Kidney (tissue), 14 donors: Measurements from ENCODE around the gene TRIM8. TPM values are rescaled to one million over a fixed set of nuclear protein-coding genes. Genes with fewer than 3 reads are reported as not detected.

Source experiments
- DNase-seq, 5 donors: peaks; one replicate each; pipeline ENCODE4 v3.0.0-alpha.2; 2013 to 2020
- FAIRE-seq: peaks from 2 replicates; lab custom pipeline; 2012; peaks lifted over from hg19 to GRCh38; lab: Jason Lieb, UNC
- H3K27ac ChIP-seq, 2 donors: one replicate each; pipeline ENCODE4 v1.7.0; 2013; ENCODE audit warnings: low read depth in 2 of 2, low read length in 2 of 2, inconsistent platforms in 1 of 2
- H3K27me3 ChIP-seq: one replicate; pipeline ENCODE4 v1.7.1; 2013; ENCODE audit warnings: low read length, inconsistent platforms; ENCODE audit not compliant: control insufficient read depth, insufficient read depth
- H3K36me3 ChIP-seq, 3 donors: one replicate each; pipeline versions ENCODE4 v1.7.0 to v1.7.1; 2013; ENCODE audit warnings: low read length in 3 of 3, control low read depth in 1 of 3, inconsistent platforms in 1 of 3; ENCODE audit not compliant: insufficient read depth in 3 of 3, control insufficient read depth in 2 of 3
- H3K4me1 ChIP-seq, 3 donors: one replicate each; pipeline versions ENCODE4 v1.7.0 to v1.7.1; 2013; ENCODE audit warnings: low read length in 3 of 3, inconsistent platforms in 1 of 3, low read depth in 1 of 3; ENCODE audit not compliant: control insufficient read depth in 2 of 3, insufficient read depth in 2 of 3
- H3K4me3 ChIP-seq, 3 donors: one replicate each; pipeline versions ENCODE4 v1.7.0 to v1.8.1; 2013; ENCODE audit warnings: low read length in 3 of 3, control low read depth in 1 of 3, inconsistent platforms in 1 of 3
- H3K9ac ChIP-seq, 3 donors: one replicate each; pipeline versions ENCODE4 v1.7.0 to v1.7.1; 2013; ENCODE audit warnings: low read length in 3 of 3, control low read depth in 1 of 3, inconsistent platforms in 1 of 3
- H3K9me3 ChIP-seq, 3 donors: one replicate each; pipeline versions ENCODE4 v1.7.0 to v1.7.1; 2013; ENCODE audit warnings: low read length in 3 of 3, control low read depth in 1 of 3, inconsistent platforms in 1 of 3; ENCODE audit not compliant: control insufficient read depth in 2 of 3, insufficient read depth in 1 of 3
- intact Hi-C: fragments of 100-400 bp; cut with DNase I; formaldehyde crosslinking; loops from one replicate; pipeline ENCODE4 v1.11.1; 2022
- polyA plus RNA-seq: library from polyadenylated mRNA; stranded (reverse); fragments of 350-450 nt; fragmentation: Illumina TruSeq; extraction: RNeasy Lipid Tissue Mini Kit (QIAGEN cat#74804); gene quantifications from one replicate; pipeline ENCODE4 v1.2.3, GENCODE V29; 2014; ENCODE audit warnings: low read depth, low replicate concordance; ENCODE audit not compliant: insufficient read depth
- total RNA-seq: library from RNA; stranded (reverse); fragmentation: NEBNext Ultra II Directional; extraction: Animal tissue kit (Norgen Biotek cat#: 25700); gene quantifications from one replicate; pipeline ENCODE4 v1.2.1, GENCODE V29; 2021
- TF ChIP-seq, protein P1 (sequence below): IDR thresholded peaks from 3 replicates; pipeline ENCODE4 v1.5.1; 2012; ENCODE audit warnings: mild to moderate bottlenecking, moderate library complexity, borderline replicate concordance; ENCODE audit not compliant: insufficient read depth; ENCODE audit errors: extremely low read depth
- donor health status: control.
- donor health status: control.
- donor health status: control.
- donor health status: control.
- donor health status: control.
- donor health status: DM: yes; HTN: yes; CAD: no.
- donor health status: Normal renal cell carcinoma (clear cell type).

TRIM8 gene
- total and polyA plus RNA-seq, 2 donors from 2014 or later, result 160 to 198 TPM

DNA sequence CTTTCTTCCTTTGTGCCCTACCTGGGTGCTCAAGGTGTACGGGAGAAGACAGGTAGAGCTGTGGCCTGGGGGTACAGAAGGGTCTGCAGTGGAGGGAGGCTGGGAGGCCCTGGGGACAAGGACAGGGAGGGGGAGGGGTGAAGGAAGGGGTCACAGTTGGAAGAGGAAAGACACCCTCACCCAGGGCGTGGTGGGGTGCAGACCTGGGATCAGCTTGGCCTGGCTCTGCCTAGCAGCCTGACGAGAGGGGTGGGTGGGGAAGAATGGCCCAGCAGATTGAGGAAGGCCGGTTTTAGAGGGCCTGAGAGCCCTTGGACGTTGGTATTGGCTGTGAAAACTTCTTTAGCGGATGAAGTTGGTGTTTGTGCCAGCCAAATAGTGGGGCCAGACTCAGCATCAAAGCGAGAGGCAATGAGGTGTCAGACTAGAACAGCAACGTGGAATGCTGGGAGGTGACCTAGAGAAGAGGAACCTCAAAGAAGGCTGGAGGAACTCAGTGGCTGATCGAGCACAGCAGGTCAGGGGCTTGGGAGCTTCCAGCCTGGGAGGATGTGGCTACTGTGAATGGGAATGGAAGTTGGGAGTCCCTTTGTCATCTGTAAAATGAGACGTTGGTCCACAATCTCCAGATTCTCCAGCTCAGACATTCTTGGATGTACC, 18.1 kb upstream of the TRIM8 start:
- no peaks in the 10 kb centered on the region for H3K27me3 ChIP-seq
- no peak for FAIRE-seq
- DNase-seq, result peak in 1 of 5 donors; percentile 59
- TF ChIP-seq, protein P1, sequence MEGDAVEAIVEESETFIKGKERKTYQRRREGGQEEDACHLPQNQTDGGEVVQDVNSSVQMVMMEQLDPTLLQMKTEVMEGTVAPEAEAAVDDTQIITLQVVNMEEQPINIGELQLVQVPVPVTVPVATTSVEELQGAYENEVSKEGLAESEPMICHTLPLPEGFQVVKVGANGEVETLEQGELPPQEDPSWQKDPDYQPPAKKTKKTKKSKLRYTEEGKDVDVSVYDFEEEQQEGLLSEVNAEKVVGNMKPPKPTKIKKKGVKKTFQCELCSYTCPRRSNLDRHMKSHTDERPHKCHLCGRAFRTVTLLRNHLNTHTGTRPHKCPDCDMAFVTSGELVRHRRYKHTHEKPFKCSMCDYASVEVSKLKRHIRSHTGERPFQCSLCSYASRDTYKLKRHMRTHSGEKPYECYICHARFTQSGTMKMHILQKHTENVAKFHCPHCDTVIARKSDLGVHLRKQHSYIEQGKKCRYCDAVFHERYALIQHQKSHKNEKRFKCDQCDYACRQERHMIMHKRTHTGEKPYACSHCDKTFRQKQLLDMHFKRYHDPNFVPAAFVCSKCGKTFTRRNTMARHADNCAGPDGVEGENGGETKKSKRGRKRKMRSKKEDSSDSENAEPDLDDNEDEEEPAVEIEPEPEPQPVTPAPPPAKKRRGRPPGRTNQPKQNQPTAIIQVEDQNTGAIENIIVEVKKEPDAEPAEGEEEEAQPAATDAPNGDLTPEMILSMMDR, result no peak
- no peak overlapping the region for H3K27ac ChIP-seq
- H3K9ac ChIP-seq, result no peak overlapping the region
- intact Hi-C loops, result no loop called here
- peaks cover 10 to 45% (median 34%) of the 10 kb centered on the region in 3 donors for H3K4me1 ChIP-seq
- H3K36me3 ChIP-seq, result peaks cover 0 to 6% (median 4%) of the 10 kb centered on the region in 3 donors
- no peak overlapping the region for H3K4me3 ChIP-seq
- no peaks in the 10 kb centered on the region for H3K9me3 ChIP-seq

DNA sequence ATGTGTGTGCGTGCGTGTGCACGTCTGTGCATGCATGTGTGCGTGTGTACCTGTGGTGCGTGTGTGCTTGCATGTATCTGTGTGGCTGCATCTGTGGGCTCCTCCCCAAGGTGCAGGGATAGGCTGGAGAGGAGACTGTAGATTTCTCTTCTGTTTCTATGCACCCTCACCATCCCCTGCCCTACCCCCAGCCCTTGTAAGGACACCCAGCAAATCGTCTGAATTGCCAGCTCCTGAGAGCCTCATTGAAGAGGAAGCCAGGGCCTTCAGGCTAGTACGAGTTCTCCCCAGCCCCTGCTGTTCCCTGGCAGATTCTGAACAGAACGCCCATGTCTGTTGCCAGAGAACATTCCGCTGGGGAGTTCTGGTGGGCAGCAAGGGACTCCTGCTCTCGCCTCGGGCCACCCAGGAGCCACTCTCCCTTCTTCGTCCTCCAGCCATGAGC, 17.0 kb upstream of the TRIM8 start:
- FAIRE-seq (no peak), DNase-seq (peak in 1 of 5 donors; percentile 72)
- H3K4me3 ChIP-seq, result no peak overlapping the region

DNA sequence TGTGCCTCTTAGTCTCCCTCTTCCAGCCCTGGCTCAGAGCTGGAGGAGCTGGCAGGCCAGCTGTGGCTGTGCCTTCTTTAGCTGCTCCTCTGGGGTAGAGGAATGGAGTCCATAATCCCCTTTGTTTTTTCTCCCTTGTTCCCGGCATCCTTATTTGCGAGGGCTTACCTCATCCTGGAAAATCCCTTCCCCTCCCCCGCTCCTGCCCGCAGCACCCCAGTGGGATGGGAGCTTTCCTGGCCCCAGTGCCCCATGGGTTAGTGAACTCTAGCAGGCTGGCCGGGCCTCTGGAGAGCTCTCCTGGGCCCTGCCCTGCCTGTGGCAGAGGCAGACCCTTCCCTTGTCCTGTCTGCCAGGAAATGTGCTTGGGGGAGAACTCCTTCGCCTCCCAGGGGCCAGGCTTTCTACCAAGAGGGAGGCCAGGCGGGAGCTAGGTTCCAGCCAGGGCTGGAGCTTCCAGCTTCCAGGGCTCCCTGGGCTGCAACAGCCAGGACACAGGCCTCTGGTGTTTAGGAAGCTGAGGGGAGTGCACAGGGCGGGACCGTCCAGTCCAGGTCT, 16.5 kb upstream of the TRIM8 start:
- Histone ChIP-seq H3K4me1 (peaks cover 10 to 49% (median 34%) of the 10 kb centered on the region in 3 donors), H3K27ac (peak overlapping the region; percentile 90 to 91), H3K4me3 (no peak overlapping the region), H3K9ac (peak overlapping the region in 2 of 3 donors; percentile 31 to 43), H3K9me3 (no peaks in the 10 kb centered on the region), H3K36me3 (peaks cover 0 to 6% (median 5%) of the 10 kb centered on the region in 3 donors), H3K27me3 (no peaks in the 10 kb centered on the region)
- intact Hi-C loops, result no loop called here
- DNase-seq (peak in 4 of 5 donors; percentile 55 to 89 (median 65)), FAIRE-seq (no peak)
- TF ChIP-seq, protein P1, result no peak

More for the DNA sequence above, 17.0 kb upstream of the TRIM8 start:
- Histone ChIP-seq H3K27ac (peak overlapping the region; percentile 90 to 91), H3K27me3 (no peaks in the 10 kb centered on the region), H3K9ac (peak overlapping the region in 2 of 3 donors; percentile 29 to 31), H3K36me3 (peaks cover 0 to 6% (median 5%) of the 10 kb centered on the region in 3 donors), H3K4me1 (peaks cover 10 to 44% (median 34%) of the 10 kb centered on the region in 3 donors), H3K9me3 (no peaks in the 10 kb centered on the region)
- TF ChIP-seq, protein P1, result no peak
- intact Hi-C loops, result no loop called here
